Lower lobe of right lung (tissue), 2 donors: Measurements from ENCODE around the gene SMURF1. TPM values are rescaled to one million over a fixed set of nuclear protein-coding genes. Genes with fewer than 3 reads are reported as not detected.

ENCODE experiments used
- ATAC-seq, 2 donors: fragments of 200-7000 bp; cut with Tn5 transposase; one replicate each; pipeline ENCODE4 v1.9.1; 2020 to 2022; ENCODE audit warnings: mild to moderate bottlenecking in 2 of 2, moderate library complexity in 2 of 2
- DNase-seq: peaks from one replicate; pipeline ENCODE4 v3.0.0-alpha.2; 2020
- H3K27ac ChIP-seq: fragments of 200-600 bp; one replicate; pipeline ENCODE4 v1.8.0; 2022
- H3K27me3 ChIP-seq: fragments of 200-600 bp; one replicate; pipeline ENCODE4 v1.8.0; 2022; ENCODE audit warnings: low read depth
- H3K36me3 ChIP-seq: fragments of 200-600 bp; one replicate; pipeline ENCODE4 v1.8.0; 2022; ENCODE audit warnings: mild to moderate bottlenecking
- H3K4me1 ChIP-seq: fragments of 200-600 bp; one replicate; pipeline ENCODE4 v1.8.0; 2022
- H3K4me3 ChIP-seq: fragments of 200-600 bp; one replicate; pipeline ENCODE4 v1.8.0; 2022; ENCODE audit warnings: mild to moderate bottlenecking
- H3K9me3 ChIP-seq: fragments of 200-600 bp; one replicate; pipeline ENCODE4 v1.8.0; 2022
- intact Hi-C: fragments of 100-400 bp; cut with DNase I; formaldehyde crosslinking; loops from one replicate; pipeline ENCODE4 v1.11.0; 2022
- total RNA-seq: library from RNA; stranded (reverse); fragmentation: NEBNext Ultra II Directional; extraction: Animal tissue kit (Norgen Biotek cat#: 25700); gene quantifications from one replicate; pipeline ENCODE4 v1.2.1, GENCODE V29; 2021
- TF ChIP-seq, protein P1 (sequence below): fragments of 200-600 bp; IDR thresholded peaks from one replicate; pipeline ENCODE4 v1.8.0; 2022; ENCODE audit warnings: antibody characterized with exemption, mild to moderate bottlenecking
- donor health status: DM: no; HTN: yes; CAD: no; lungs with severe emphysema.

The SMURF1 gene
- total RNA-seq, 1 donor from 2014 or later, result 32.0 TPM

DNA sequence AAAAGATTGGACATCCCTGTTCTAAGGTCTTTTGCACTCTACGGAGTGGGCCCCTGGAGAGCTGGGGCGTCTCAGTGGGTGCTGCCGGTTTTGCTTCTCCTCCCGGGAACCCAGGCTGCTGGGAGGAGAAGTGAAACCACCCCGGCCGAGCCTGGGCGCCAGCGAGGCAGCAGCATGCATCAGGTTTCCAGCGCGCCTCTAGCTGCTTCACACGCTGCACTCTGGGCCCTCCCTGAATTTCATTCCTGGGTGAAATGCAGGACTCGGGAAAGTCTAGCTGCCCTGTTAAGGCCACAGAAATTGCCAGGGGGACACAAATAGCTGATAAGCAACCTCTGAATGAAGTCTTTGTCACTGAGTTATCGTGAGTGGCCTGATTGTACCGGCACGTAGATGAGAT, 138.1 kb downstream of the SMURF1 start:
- Histone ChIP-seq H3K9me3 (no peaks in the 10 kb centered on the region), H3K4me3 (no peak overlapping the region), H3K27ac (no peak overlapping the region), H3K27me3 (no peaks in the 10 kb centered on the region), H3K36me3 (peaks cover 86% of the 10 kb centered on the region), H3K4me1 (peaks cover 10% of the 10 kb centered on the region)
- DNase-seq, result no peak
- no peak for ATAC-seq
- intact Hi-C loops, result no loop called here
- TF ChIP-seq, protein P1, sequence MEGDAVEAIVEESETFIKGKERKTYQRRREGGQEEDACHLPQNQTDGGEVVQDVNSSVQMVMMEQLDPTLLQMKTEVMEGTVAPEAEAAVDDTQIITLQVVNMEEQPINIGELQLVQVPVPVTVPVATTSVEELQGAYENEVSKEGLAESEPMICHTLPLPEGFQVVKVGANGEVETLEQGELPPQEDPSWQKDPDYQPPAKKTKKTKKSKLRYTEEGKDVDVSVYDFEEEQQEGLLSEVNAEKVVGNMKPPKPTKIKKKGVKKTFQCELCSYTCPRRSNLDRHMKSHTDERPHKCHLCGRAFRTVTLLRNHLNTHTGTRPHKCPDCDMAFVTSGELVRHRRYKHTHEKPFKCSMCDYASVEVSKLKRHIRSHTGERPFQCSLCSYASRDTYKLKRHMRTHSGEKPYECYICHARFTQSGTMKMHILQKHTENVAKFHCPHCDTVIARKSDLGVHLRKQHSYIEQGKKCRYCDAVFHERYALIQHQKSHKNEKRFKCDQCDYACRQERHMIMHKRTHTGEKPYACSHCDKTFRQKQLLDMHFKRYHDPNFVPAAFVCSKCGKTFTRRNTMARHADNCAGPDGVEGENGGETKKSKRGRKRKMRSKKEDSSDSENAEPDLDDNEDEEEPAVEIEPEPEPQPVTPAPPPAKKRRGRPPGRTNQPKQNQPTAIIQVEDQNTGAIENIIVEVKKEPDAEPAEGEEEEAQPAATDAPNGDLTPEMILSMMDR, result no peak

DNA sequence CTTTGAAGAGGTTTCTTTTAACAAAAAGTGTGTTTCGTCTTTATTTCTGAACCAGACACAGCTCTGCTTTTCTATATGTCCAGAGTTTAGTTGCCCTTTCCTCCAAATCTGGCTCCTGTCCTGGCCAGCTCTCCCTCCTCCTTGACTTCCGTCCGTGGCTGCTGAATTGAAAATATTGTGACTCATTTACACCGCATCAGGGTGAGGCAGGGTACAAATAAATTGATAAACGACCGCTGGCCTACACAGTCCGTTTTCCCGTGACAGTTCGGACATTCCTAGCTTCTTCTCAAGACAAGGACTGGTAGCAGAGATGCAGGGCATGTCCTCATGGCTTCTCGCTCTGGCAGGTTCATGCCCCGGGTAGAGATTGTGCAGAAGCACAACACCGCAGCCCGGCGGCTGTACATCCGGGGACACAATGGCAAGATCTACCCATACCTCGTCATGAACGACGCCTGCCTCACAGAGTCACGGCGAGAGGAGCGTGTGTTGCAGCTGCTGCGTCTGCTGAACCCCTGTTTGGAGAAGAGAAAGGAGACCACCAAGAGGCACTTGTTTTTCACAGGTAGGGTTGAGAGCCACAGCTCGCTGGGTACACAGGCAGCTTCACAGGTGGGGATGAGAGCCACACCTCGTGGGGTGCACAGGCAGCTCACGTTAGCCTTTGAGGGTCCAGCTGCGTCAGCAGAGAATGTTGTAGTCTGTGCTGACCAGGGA, 139.0 kb downstream of the SMURF1 start:
- intact Hi-C loops, result no loop called here
- H3K36me3 ChIP-seq, result peaks cover 86% of the 10 kb centered on the region
- DNase-seq, result no peak

DNA sequence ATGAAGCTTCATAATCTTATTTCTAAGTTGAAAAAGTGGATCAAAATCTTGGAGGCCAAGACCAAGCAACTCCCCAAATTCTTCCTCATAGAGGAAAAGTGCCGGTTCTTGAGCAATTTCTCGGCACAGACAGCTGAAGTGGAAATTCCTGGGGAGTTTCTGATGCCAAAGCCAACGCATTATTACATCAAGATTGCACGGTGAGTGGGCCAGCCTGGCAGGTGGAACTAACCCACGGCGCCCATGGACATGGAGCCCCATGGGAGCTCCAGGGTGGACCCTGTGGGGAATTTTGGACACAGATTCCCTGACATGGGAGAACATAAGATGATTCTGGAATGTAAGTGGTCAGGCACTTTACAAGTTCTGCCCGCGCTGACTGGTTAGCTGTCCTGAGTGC, 139.7 kb downstream of the SMURF1 start:
- TF ChIP-seq, protein P1, result no peak
- H3K36me3 ChIP-seq, result peaks cover 86% of the 10 kb centered on the region
- H3K4me1 ChIP-seq, result peaks cover 10% of the 10 kb centered on the region
- H3K4me3 ChIP-seq, result no peak overlapping the region
- H3K27me3 ChIP-seq, result no peaks in the 10 kb centered on the region
- peak overlapping the region; percentile 68 for H3K27ac ChIP-seq
- peak; percentile 64 for DNase-seq
- H3K9me3 ChIP-seq, result no peaks in the 10 kb centered on the region
- intact Hi-C loops, result no loop called here
- peak; percentile 74 to 87 for ATAC-seq

More for the DNA sequence above, 139.0 kb downstream of the SMURF1 start:
- TF ChIP-seq, protein P1, result no peak
- H3K27ac ChIP-seq, result peak overlapping the region; percentile 68
- no peak for ATAC-seq
- peaks cover 10% of the 10 kb centered on the region for H3K4me1 ChIP-seq
- no peak overlapping the region for H3K4me3 ChIP-seq
- no peaks in the 10 kb centered on the region for H3K9me3 ChIP-seq
- no peaks in the 10 kb centered on the region for H3K27me3 ChIP-seq

DNA sequence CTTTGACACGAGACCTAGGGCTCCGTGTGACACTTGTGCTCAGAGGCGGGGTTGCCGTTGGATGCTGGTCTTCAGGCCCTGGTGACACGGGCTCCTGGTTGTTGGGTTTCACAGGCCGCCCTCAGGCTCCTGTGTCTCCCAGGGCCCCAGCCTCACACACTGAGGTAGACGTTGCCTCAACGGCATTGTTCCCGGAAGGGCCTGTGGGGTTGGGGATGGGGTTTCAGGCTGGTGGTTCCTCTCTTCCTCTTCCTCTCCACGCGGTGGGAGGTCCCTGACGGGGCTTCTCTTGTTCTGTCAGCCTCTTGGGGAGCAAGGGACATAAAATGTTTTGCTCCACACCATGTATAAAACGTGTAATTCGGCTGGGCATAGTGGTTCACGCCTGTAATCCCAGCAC, 140.5 kb downstream of the SMURF1 start:
- Histone ChIP-seq H3K27me3 (no peaks in the 10 kb centered on the region), H3K36me3 (peaks cover 86% of the 10 kb centered on the region), H3K9me3 (no peaks in the 10 kb centered on the region), H3K4me1 (peaks cover 10% of the 10 kb centered on the region), H3K4me3 (no peak overlapping the region), H3K27ac (peak overlapping the region; percentile 68)
- no peak for DNase-seq
- intact Hi-C loops, result no loop called here
- TF ChIP-seq, protein P1, result no peak
- no peak for ATAC-seq

DNA sequence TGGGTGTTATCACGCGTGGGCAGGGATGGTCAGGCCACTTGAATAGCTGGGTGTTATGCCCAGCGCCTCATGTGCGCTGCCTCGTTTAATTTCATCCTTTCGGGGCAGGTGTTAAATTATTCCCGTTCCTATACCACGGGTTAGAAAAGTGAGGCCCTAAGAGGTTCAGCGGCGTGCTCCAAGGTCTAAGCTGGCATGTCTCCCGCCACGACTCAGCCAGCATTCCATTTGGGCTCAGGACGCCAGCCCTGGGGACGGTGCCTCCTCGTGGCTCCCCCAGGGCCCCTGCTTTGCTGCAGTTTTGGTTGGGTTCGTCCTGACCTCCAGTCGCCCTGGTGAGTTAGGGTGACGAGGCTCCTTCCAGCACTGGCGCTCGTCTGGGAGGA, 141.1 kb downstream of the SMURF1 start:
- H3K27ac ChIP-seq, result peak overlapping the region; percentile 68
- no peaks in the 10 kb centered on the region for H3K9me3 ChIP-seq
- no peak overlapping the region for H3K4me3 ChIP-seq
- peak in 1 of 2 donors; percentile 12 for ATAC-seq
- DNase-seq, result no peak
- H3K36me3 ChIP-seq, result peaks cover 86% of the 10 kb centered on the region
- TF ChIP-seq, protein P1, result no peak
- intact Hi-C loops, result no loop called here
- H3K4me1 ChIP-seq, result peaks cover 10% of the 10 kb centered on the region
- H3K27me3 ChIP-seq, result no peaks in the 10 kb centered on the region
